Thyroid gland (tissue), 4 donors: ENCODE measurements around the gene TET3. TPM values are rescaled to one million over a fixed set of nuclear protein-coding genes. Genes with fewer than 3 reads are reported as not detected.

ENCODE experiments used
- DNase-seq, 2 donors: peaks; one replicate each; pipeline ENCODE4 v3.0.0-alpha.2; 2019
- H3K27ac ChIP-seq, 3 donors: fragments of 200-600 bp; sonication (generic); 1 replicate in 2 of 3; 2 replicates in 1 of 3; pipeline ENCODE4 v1.5.1; 2016 to 2019; ENCODE audit warnings: mild to moderate bottlenecking in 1 of 3, moderate library complexity in 1 of 3
- H3K27me3 ChIP-seq: fragments of 200-600 bp; sonication (generic); one replicate; pipeline ENCODE4 v1.5.1; 2019
- H3K36me3 ChIP-seq, 2 donors: fragments of 200-600 bp; sonication (generic); one replicate each; pipeline ENCODE4 v1.5.1; 2016 to 2019
- H3K4me1 ChIP-seq, 2 donors: fragments of 200-600 bp; sonication (generic); one replicate each; pipeline ENCODE4 v1.5.1; 2017 to 2019
- H3K4me3 ChIP-seq, 3 donors: fragments of 200-600 bp; sonication (generic); replicated peaks in 1 of 3; 1 replicate in 2 of 3; 2 replicates in 1 of 3; pipeline ENCODE4 v1.5.1; 2016; ENCODE audit warnings: mild to moderate bottlenecking in 1 of 3
- H3K9me3 ChIP-seq: fragments of 200-600 bp; sonication (generic); one replicate; pipeline ENCODE4 v1.5.1; 2017
- CTCF ChIP-seq, 6 experiments: fragments of 200-600 bp in 3 of 6; fragments of 450-650 bp in 3 of 6; sonication (generic) in 3 of 6; IDR thresholded peaks; one replicate each; pipeline ENCODE4 v1.5.1; 2016 to 2019; ENCODE audit warnings: antibody characterized with exemption in 6 of 6, mild to moderate bottlenecking in 2 of 6, inconsistent platforms in 1 of 6, moderate library complexity in 1 of 6
- POLR2A ChIP-seq, 2 donors: fragments of 450-650 bp; IDR thresholded peaks; one replicate each; pipeline ENCODE4 v1.6.1; 2017; ENCODE audit warnings: antibody characterized with exemption in 2 of 2, mild to moderate bottlenecking in 2 of 2, moderate library complexity in 1 of 2
- WGBS, 2 donors: methylation state at CpG; one replicate each; pipeline ENCODE4 v1.1.5; 2017; 5-methylcytosine and 5-hydroxymethylcytosine counted together
- intact Hi-C: fragments of 100-400 bp; cut with DNase I; formaldehyde crosslinking; loops from one replicate; pipeline ENCODE4 v1.15.1; 2023
- total RNA-seq, 4 donors: library from RNA; depleted of rRNA; stranded (reverse); fragments of >200 nt; gene quantifications; one replicate each; pipeline ENCODE4 v1.2.3, GENCODE V29; 2016

Gene TET3
- total RNA-seq, 4 donors from 2014 or later = 6.4 to 10.8 (median 7.5) TPM

DNA sequence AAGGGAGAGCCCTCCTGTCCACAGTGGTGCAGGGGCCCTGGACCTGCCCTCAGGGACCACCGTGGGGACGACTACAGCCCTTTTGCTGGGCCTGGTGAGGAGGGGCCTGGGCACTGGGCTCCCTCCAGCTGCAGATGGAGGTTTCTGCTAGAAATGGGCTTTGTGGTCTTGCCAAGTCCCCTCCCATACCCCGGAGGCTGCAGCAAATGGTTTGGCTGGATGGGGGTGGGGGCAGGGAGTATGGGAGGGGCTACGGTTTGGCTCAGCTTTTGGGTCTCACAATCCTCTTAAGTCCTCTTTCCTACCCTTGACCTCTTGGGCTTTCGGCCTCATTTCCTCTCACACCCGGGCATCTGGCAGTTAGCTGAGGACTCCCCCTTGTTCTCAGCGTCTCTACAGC is 21.7 kb downstream of the TET3 start:
- DNase-seq = no peak
- H3K36me3 ChIP-seq = no peaks in the 10 kb centered on the region
- TF ChIP-seq POLR2A (IDR thresholded peaks at IDR 0.05) (no peak), CTCF (IDR thresholded peaks at IDR 0.05) (no peak)
- H3K27ac ChIP-seq = no peak overlapping the region
- intact Hi-C loops = loop anchor here (10.0 kb wide), 1 partner anchor 82 kb away; the partner anchor contains the start of gene DGUOK
- peaks cover 23 to 38% of the 10 kb centered on the region in 2 donors for H3K4me1 ChIP-seq
- 44 to 48% methylated on average over 7 of the region's 7 CpGs for WGBS, 2 donors
- no peak overlapping the region for H3K4me3 ChIP-seq
- H3K27me3 ChIP-seq = no peaks in the 10 kb centered on the region
- no peaks in the 10 kb centered on the region for H3K9me3 ChIP-seq

GRCh38 chr2:74007121-74007520 is 22.4 kb downstream of the TET3 start:
- intact Hi-C loops = loop anchor here (10.0 kb wide), 1 partner anchor 82 kb away; the partner anchor contains the start of gene DGUOK
- TF ChIP-seq POLR2A (IDR thresholded peaks at IDR 0.05) = no peak
- TF ChIP-seq CTCF (IDR thresholded peaks at IDR 0.05) = no peak
- H3K27ac ChIP-seq = no peak overlapping the region
- H3K36me3 ChIP-seq = no peaks in the 10 kb centered on the region
- H3K4me3 ChIP-seq = no peak overlapping the region
- no peak for DNase-seq
- no peaks in the 10 kb centered on the region for H3K27me3 ChIP-seq
- no peaks in the 10 kb centered on the region for H3K9me3 ChIP-seq
- H3K4me1 ChIP-seq = peaks cover 23 to 35% of the 10 kb centered on the region in 2 donors
- WGBS, 2 donors = 61 to 63% methylated on average over 4 of the region's 4 CpGs

GRCh38 chr2:74007711-74008110 is 23.0 kb downstream of the TET3 start:
- TF ChIP-seq CTCF (IDR thresholded peaks at IDR 0.05) (no peak), POLR2A (IDR thresholded peaks at IDR 0.05) (no peak)
- no peak for DNase-seq
- no peaks in the 10 kb centered on the region for H3K27me3 ChIP-seq
- H3K4me1 ChIP-seq = peaks cover 23 to 32% of the 10 kb centered on the region in 2 donors
- H3K9me3 ChIP-seq = no peaks in the 10 kb centered on the region
- H3K27ac ChIP-seq = no peak overlapping the region
- intact Hi-C loops = loop anchor here (10.0 kb wide), 1 partner anchor 83 kb away; the partner anchor contains the start of gene DGUOK
- no peaks in the 10 kb centered on the region for H3K36me3 ChIP-seq
- no peak overlapping the region for H3K4me3 ChIP-seq
- WGBS, 2 donors = 93 to 94% methylated on average over 5 of the region's 5 CpGs

DNA sequence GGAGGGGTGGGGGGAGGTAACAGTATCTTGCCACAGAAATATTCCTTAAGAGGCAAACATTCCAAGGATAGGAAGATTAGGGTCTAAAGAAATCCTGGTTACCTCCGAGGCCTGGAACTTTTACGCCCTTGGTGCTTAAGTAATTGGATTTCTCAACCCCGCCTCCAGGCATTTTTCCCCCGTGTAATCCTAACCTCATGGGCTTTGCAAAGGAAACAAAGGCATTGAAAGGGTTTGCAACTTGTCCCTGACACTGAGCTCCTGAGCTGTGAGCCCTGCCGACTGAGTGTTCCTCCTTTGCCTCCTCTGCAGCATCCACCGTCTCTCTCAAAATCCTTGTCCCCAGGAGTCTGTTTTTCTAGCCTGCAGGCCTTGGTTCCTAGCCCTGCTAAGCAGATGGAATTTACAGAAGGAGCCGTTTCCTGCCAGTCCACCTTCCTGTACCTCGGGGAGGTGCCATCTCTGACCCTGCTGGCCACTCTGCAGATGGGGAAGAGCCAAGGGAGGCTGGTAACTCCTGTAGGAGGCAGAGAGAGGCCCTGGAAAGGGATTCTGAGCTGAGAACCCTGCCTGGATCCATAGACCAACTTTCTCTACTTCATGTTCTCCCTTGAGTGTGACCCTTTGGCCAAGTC is 24.2 kb downstream of the TET3 start:
- DNase-seq = no peak
- 62 to 63% methylated on average over 8 of the region's 8 CpGs for WGBS, 2 donors
- no peak overlapping the region for H3K27ac ChIP-seq

More for the DNA sequence above, 24.2 kb downstream of the TET3 start:
- Histone ChIP-seq H3K36me3 (no peaks in the 10 kb centered on the region), H3K4me3 (no peak overlapping the region), H3K4me1 (peaks cover 13 to 21% of the 10 kb centered on the region in 2 donors), H3K9me3 (no peaks in the 10 kb centered on the region), H3K27me3 (no peaks in the 10 kb centered on the region)
- TF ChIP-seq CTCF (IDR thresholded peaks at IDR 0.05) = no peak
- TF ChIP-seq POLR2A (IDR thresholded peaks at IDR 0.05) = no peak
- intact Hi-C loops = loop anchor here (10.0 kb wide), 1 partner anchor 84 kb away; the partner anchor contains the start of gene DGUOK
